DMS 273 (cell line): Measurements from ENCODE around the gene STARD10.

ENCODE experiments used
- DNase-seq: peaks from one replicate; lab custom pipeline; 2025; ENCODE audit not compliant: unreplicated experiment; lab: John Stamatoyannopoulos, UW

Gene STARD10

DNA sequence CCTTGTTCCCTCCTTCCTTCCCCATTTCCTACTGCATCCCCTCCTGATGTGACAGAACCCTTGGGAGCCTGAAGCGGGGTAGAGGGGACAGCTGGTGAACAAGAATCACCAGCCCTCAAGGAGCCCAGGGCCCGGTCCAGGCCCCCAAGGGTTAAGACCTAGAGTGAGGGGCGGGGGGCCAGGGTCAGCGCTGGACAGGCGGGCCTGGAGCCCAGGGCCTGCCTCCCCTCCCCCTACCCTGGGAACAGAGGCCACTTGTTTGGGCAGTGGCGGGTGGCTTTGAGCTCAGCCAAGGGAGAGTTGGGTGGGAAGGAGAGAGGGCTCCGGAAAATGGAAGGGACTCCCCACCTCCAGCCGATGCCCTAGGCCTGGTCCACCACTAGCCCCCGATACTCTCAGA, 43.8 kb downstream of the STARD10 start:
- DNase-seq, result no peak

DNA sequence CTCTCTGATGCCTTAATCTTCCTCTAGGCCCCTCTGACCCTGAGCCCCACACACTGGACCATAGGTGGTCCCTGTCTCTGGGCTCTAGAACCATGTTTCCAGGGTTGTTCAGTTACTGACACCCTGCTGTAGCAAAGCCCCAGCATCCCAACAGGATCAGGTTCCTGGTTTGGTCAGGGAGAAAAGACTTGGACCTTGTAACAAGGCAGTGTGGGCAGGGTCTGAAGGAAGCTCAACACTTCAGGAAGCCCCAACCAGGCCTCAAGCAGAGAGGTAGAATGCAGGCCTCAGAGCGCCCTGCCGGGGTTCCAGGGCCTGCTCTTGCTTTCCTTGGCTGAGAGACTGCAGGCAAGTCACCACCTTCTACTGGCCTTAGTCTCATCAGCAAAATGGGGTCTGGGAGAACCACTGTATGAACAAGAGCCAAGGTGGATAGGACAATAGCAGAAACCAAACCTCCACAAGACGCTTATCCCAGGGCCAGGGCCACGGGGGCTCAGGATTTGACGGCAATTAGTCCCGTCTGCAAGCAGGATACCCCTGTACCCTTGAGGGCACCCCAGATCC, 46.5 kb downstream of the STARD10 start:
- DNase-seq, result no peak

DNA sequence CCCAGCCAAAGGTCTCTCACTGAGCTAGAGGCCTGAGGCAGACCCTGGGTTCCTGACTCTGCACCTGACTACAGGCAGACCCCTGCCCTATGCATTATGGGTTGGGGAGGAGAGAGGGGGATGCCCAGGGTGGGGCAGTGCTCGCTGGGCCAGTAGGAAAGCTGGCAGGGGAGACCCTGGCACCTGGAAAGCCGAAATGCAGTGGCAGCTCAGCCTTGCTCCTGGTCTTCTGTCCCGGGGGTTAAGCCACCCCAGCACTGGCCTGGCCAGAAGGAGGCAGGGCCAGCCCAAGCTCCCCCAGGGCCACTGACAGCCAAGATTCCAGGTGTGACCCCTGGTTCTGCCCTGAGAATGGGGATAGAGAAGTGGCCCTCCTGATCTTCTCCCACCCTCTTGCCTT, 47.0 kb downstream of the STARD10 start:
- no peak for DNase-seq

DNA sequence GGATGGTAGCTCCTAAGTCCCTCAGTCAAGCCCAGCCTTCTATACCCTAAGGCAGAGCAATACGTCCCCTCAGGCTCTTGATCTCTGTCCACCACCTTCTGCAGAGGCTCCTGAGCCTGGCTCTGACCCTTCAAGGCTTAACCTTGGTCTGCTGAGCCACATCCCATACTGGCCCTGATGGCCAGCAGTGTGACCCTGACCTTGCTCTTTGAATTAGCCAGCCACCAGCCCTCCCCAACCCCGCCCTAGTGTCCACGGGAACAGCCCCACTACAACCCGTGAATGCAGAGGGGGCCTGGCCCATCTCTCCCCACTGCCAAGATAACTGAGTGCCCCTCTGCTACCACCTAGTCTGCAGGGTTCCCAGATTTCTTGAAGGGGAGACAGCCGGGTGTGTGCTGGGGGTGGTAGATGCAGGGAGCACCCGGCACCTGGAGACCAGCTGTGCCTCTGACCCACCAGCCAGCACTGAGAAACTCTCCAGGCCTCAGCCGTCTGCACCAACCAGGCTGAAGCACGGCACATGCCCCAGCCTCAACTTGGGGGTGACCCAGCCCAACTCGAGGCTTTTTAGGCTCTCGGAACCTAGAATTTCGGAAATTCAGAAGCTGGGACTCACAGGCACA, 47.8 kb downstream of the STARD10 start:
- no peak for DNase-seq

DNA sequence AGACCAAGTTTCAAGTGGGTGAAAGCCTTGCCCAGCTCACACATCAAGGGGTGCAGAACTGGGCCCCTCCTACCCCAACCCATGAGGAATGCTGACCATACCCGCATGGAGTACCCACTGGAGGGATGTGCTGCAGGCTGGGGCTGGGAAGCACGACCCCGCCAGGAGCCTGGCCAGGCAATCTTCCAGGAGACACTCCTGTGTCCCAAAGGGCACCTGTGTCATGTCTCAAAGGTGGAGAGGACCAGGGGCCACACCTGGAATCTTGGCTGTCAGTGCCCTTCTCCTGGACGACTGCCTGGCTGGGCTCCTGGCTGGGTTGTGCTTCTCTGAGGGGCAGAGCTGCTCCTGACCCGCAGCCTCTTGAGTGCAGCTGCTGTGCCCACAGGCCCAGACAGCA, 48.3 kb downstream of the STARD10 start:
- no peak for DNase-seq

DNA sequence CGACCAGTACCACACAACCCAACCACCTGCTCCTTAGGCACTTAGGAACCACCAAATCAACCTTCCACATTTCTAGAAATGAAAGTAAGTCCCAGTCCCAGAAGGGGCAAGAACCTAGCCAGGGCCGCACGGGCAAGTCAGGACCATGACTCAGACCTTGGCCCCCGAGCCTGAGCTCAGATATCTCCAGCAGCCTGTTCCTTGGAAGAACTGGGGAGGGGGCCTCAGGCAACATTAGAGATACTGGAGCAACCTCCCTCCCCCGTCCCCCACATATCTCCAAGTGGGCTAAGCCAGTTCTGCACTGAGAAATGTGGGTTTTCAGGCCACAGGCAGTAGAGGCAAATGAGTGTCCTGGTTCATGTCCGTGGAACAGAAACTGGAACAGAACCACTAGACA, 49.4 kb downstream of the STARD10 start:
- DNase-seq, result no peak

DNA sequence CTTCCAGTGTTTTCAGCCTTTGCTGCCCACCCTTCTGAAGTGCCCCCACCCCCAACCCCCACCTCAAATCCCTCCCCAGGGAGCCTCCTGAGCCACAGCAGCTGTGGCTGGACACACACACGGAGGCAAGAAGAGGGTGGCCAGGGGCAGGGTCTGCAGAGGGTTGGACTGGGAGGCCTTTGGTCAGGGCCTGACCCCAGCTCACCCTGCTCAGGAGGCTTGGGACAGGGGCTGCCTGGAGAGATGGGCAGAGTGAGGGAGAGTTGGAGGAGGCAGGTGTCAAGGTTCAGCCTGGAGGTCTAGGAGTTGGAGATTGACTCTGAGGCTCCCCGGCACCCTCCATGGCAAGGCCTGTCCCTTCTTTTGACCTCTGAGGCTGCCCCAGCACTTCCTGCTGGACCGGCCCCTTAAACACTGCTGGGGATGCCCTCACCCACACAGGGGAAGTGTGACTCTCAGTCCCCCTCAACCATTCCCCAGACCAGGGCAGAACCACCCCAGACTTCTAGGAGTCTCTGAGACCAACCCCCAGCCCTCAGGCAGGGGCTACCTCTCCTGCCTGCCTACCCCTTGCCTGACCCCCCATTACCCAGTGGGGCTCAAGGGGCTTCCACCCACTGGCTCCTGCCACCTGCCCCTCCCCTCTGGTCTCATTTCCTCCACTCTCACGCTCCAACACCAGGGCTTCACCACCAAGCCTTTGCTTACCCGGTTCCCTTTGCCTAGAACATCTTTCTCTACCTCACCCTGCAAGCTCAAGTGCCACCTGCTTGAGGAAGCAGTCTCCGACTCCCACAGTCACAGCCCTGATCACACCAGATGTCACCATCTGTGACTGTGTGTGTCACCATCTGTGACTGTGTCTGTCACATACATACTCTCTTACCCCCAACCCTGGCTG, 50.3 kb downstream of the STARD10 start:
- peak; percentile 60 for DNase-seq

DNA sequence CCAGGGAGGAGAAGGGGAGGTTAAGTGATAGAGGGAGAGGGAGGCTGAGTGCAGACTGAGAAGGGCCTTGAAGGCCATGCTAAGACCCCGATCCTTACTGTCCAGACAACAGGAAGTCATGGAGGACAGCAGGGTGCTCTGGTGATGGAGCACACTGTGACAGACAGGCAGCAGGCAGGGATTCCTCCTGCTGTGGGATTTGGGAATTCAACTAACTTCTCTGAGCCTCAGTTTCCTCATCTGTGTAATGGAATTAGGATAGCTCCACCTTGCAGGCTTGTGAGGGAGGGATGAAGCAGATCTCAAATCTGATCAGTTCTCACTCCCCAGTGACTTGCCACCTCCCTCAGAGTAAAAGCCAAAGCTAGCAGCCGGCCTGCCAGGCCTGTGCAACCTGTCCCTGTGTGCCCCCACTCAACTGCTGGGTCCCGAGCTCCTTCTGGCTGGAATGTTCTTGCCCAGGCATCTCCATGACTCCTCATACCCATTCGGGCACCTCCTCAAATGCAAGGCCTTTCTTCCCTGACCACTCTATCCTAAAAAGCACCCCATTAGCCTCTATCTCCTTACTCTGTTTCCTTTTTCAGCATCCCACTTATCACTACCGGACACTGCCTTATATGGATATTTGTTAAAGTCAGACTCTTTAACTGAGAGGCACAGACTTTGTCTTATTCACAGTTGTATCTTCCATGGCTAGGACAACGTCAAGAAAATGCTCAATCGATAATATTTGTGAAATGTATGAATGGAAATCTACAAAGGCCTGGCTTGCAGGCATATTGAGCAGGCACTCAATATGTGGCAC, 51.1 kb downstream of the STARD10 start:
- no peak for DNase-seq

DNA sequence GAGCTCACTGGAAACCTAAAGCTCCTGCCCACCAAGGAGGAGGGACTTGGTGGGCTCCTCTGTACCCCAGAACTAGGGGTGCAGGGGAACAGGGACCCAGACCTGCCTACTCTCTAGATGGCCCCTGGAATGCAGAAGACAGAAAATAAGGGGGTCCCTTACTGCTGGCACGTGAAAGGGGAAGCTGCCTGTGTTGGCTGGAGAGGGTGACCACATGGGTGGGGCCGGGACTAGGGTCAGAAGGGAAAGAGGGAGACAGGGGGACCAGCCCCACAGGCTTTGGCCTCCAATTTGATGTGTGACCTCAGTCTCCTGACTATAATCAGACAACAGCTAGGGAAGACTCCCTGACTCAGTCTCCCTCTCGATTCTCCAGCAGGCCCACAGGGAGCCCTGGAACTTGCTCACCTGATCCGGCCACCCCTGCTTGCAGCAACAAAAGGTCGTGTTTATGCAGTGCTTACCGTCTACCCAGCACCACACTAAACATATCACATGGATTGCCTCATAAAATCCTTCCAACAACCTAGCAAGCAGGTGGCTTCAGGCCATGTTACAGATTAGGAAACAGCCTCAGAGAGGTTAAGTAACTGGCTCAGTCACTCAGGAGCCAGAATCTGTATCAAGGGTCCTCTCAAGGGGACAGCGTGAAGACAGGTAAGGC, 51.9 kb downstream of the STARD10 start:
- DNase-seq, result no peak

DNA sequence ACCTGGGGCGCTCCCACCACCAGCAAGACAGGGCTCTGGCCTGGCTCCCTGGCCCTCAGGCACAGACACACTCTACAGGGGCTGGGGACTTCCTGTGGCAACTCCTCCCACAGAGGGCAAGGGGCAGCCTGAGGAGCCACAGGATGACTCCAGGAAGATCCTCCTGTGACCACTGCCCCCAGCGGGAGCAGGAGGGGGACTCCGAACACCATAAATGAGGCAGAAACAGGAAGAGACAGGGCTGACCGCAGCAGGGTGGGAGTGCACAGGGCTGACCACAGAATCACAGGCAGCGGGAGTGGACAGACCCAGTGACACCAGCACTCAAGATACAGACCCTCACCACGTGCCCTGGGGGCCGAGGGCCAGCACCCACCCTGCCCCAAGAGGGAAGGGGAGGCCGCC, 52.4 kb downstream of the STARD10 start:
- no peak for DNase-seq

DNA sequence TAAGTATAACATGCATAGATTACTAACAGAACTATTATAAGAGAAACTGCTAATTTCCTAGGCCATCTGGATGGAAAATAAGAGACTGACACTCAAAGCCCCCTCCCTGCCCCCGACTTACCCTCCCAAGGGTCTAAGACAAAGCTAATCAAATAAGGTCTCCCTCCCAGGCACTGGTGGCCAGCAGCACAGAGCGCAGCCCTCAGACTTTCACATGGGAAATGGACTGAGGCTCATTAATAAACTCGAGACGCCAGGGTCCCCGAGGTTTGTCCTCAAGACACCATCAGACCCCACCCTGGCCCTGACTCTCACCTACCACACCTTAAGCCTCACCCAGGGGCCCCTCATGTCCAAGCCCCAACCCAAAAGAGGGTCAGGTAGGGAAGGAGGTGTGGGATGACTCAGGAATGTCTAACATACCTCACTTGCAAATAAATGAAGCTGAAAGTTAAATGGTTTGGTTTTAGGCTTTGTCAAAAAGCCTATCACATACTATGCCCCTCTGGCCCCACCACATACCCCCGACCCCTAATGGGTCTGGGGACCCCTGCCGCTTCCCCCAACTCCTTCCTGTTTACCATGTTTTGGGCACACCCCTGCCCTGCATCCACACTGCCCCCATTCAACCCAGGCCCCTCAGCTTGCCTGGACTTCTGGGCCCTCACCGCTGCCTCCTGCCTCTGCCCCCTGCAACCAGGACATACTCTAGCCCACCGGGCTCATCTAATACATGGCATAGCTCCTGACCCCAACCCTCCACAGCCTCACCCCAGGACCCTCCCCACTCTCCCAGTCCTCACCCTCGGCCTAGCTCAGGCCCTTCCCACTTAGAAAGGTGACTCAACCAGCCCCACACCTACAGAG, 53.1 kb downstream of the STARD10 start:
- no peak for DNase-seq

DNA sequence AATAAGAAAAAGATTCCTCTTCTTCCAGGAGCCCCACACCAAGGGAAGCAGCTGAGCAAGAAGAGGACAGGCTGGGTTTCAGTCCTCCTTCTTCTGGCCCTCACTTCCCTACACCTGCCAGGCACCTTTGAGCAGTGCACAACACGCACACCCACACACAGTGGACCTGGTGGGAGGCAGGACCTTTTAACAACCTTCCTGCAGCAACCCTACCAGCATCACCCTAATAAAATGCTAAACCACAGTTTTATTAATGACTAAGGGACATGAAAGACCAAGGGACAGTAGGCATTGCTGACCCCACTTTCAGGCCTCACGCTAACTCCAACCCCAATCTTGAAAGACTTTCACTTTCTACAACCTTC, 53.8 kb downstream of the STARD10 start:
- no peak for DNase-seq

DNA sequence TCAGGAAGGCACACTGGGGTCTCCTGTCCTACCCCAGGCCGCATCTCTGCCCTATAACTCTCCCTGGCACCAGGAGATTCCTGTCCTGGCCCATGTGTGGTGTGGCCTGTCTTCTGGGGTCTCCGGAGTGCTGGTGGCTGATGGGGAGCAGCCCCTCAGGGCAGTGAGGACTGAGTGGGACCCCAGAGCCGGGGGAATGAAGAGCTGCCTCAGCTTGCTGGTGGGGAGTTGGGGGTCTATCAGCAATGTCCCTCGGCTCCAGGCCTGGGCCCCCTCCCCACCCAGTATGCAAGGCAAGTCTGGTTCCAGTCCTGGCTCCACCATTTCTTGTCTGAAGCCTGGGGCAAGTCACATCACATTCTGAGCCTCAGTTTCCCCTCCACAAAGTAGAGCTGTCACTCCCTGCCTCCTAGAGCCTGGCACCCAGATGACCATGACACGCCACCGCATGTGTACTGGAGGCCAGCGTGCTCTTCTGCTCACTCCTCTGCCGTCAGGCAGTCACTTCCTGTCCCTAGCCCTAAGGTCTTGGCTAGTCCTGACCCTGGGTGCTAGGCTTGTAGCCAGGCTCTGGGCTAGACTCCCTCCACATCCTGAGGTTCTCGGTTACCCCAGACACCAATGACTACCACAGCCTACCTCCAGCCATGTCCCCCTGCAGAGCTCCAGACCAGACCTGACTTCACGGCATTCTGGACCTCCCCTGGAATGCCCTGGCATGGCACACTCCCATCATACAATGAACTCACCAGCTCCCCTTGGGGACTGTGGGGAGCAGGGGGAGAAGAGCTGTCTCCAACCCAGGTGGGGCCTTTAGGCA, 54.4 kb downstream of the STARD10 start:
- no peak for DNase-seq

DNA sequence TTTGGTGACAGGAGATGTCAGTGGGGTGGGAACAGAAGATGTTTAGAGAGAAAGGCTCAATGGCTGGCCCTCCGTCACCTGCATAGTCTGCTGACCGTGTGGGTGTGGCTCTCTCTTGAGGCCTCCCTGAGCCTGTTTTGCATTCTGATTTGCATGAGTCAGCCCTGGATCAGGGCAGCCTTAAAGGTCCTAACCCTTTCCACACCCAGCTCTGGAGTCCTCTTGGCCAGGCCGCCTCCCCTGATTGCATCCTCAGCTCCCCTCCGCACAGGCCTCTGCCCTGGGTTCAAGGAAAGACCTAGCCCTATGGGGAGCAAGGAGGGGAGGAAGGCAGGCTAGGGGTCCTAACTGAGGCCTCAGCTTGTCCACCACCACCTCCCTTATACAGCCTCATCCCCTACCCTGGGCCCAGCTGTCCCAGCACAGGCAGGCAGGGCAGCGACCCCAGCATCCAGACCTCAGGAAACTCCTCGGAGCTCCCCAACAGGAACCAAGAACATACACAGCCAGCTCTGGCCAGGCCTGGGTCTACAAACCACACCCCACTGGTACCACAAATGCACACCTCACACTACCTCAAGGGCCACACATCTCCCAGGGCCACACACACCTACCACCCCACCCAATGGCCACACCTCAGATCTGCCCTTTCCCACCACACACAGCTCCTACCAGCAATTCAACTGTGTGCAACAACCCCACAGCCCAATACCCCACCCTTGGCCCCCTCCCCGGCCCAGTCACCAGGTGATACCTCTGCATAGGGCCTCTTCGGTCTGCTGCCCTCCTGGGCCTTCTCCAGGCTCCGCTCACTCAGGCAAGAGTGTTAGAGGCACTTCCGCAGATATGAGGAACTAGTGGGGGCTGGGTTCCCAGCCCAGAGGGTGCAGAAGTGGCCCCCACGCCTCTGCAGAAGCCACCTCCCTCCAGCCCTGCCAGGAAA, 55.4 kb downstream of the STARD10 start:
- no peak for DNase-seq

DNA sequence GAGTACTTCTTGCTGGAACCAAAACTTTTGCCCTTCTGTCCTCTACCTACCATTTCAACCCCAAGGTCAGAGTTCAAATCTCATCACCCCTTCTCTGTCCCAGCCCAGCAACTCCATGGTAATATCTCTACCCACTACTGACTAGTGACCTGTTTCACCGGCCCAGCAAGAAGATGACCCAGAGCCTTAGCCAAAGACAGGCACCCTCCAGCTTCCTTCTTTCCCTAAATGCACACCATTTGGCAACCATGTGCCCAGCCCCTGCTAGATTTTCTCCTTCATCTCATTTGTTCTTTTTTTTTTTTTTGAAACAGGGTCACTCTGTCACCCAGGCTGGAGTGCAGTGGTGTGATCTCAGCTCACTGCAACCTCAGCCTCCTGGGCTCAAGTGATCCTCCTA, 56.5 kb downstream of the STARD10 start:
- DNase-seq, result no peak

DNA sequence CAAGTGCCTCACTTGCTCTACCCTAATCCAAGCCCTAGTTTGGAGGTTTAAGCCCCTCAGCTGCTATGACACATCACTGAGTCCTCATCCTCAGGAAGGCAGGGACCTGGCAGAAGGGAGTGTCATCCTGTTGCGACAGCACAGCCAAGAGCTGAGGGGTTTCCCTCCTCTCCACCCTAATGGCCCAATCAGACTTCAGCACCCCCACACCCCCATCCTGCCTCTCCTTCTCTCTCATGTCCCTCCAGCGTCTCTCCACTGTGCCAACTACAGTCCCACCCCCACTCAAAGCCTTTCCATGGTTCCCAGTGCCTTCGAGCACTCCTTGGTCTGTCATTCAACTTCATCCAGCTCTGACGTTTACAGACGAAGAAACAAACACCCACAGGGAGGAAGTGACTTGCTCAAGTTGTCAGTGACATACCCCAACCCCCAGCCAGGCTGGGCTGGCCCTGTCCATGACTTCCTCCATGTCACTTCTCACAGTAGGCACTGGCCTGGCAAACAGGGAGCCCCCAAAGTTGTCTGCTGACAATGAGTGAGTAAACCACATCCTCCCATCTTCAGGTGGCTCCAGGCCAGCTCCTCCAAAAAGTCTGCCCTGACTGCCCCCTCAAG, 57.3 kb downstream of the STARD10 start:
- no peak for DNase-seq

DNA sequence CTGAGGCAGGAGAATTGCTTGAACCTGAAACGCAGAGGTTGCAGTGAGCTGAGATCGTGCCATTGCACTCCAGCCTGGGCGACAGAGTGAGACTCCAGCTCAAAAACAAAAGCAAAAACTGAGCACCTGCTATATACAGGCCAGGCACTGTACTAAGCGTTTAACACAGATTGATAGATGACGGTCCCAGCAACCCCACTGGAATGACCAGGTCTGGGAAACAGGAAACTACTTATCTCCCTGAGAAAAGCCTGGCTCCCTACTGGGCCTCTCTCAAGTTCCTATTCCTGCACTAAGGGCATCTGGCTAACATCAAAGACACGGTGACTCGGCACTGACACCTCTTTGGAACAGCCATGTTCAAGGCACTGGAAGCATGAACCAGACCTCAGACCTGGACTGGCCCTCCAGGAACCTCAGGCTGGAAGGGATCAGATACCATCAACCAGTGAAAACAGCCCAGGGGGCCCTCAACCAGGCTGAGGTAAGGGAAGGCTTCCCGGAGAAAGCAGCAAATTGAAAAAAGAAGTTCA, 58.3 kb downstream of the STARD10 start:
- DNase-seq, result no peak
